Transverse colon (tissue), 4 donors: ENCODE data around the gene GBX1. TPM values are rescaled to one million over a fixed set of nuclear protein-coding genes. Genes with fewer than 3 reads are reported as not detected.

Experiments
- DNase-seq: peaks from one replicate; pipeline ENCODE4 v3.0.0-alpha.2; 2019
- H3K27ac ChIP-seq, 4 donors: fragments of 200-600 bp; sonication (generic); 2 replicates each; pipeline ENCODE4 v1.5.1; 2016 to 2018; ENCODE audit warnings: inconsistent platforms in 4 of 4
- H3K27me3 ChIP-seq: fragments of 200-600 bp; sonication (generic); 2 replicates; pipeline ENCODE4 v1.5.1; 2017; ENCODE audit warnings: inconsistent platforms
- H3K36me3 ChIP-seq, 4 donors: fragments of 200-600 bp; sonication (generic); 2 replicates each; pipeline ENCODE4 v1.5.1; 2017 to 2019; ENCODE audit warnings: inconsistent platforms in 4 of 4
- H3K4me1 ChIP-seq, 4 donors: fragments of 200-600 bp; sonication (generic); 2 replicates each; pipeline ENCODE4 v1.5.1; 2017 to 2020; ENCODE audit warnings: inconsistent platforms in 4 of 4
- H3K4me3 ChIP-seq, 4 donors: fragments of 200-600 bp; sonication (generic); 1 replicate in 1 of 4; 2 replicates in 3 of 4; pipeline versions ENCODE4 v1.5.1 to v1.6.1; 2017 to 2019; ENCODE audit warnings: inconsistent platforms in 4 of 4
- H3K9me3 ChIP-seq, 2 donors: fragments of 200-600 bp; sonication (generic); 2 replicates each; pipeline ENCODE4 v1.5.1; 2017 to 2019; ENCODE audit warnings: inconsistent platforms in 2 of 2
- CTCF ChIP-seq, 5 experiments: fragments of 200-600 bp in 3 of 5; fragments of 450-650 bp in 2 of 5; sonication (generic) in 3 of 5; IDR thresholded peaks; 1 replicate in 2 of 5; 2 replicates in 3 of 5; pipeline ENCODE4 v1.5.1; 2016 to 2017; ENCODE audit warnings: antibody characterized with exemption in 5 of 5, inconsistent platforms in 3 of 5, mild to moderate bottlenecking in 2 of 5, moderate library complexity in 1 of 5
- EP300 ChIP-seq: sonication (generic); formaldehyde crosslinking; IDR thresholded peaks from one replicate; pipeline ENCODE4 v1.6.1; 2017; ENCODE audit warnings: antibody characterized with exemption, low read depth
- POLR2A ChIP-seq: fragments of 450-650 bp; IDR thresholded peaks from one replicate; pipeline ENCODE4 v1.6.1; 2016; ENCODE audit warnings: antibody characterized with exemption, mild to moderate bottlenecking, moderate library complexity
- POLR2AphosphoS5 ChIP-seq, 3 donors: sonication (generic); formaldehyde crosslinking; IDR thresholded peaks; one replicate each; pipeline ENCODE4 v1.6.1; 2016; ENCODE audit warnings: antibody characterized with exemption in 3 of 3
- WGBS, 2 donors: methylation state at CpG; one replicate each; pipeline ENCODE4 v1.1.5; 2018; ENCODE audit warnings: low coverage in 1 of 2; 5-methylcytosine and 5-hydroxymethylcytosine counted together
- in situ Hi-C, 4 donors: fragments of 200-750 bp; cut with MboI; loops; one replicate each; pipeline versions ENCODE4 v1.15.0 to v1.15.1; 2017; ENCODE audit warnings: low sequenced_read_pairs in 3 of 4, low pct_ligation_motif_present in 1 of 4, low pct_unique_long_range_greater_than_20kb in 1 of 4
- intact Hi-C: fragments of 100-400 bp; cut with DNase I; formaldehyde crosslinking; loops from one replicate; pipeline ENCODE4 v1.15.1; 2023; ENCODE audit warnings: low total_unique reads
- total RNA-seq, 4 donors: library from RNA; depleted of rRNA; stranded (reverse); fragments of >200 nt; gene quantifications; one replicate each; pipeline ENCODE4 v1.1.0, GENCODE V29; 2016

GBX1 gene
- total RNA-seq, 4 donors from 2014 or later, result not detected

- WGBS, 2 donors, result 91% methylated on average over 27 of the region's 27 CpGs; no CpG with 5 or more reads in 1 of the 2 donors
- H3K9me3 ChIP-seq, result no peaks in the 10 kb centered on the region
- H3K36me3 ChIP-seq, result peaks cover 0 to 15% (median 4%) of the 10 kb centered on the region in 4 donors
- in situ Hi-C loops (loop anchor here in 1 of 4 donors (10.0 kb wide), 1 partner anchor 55 kb away; no protein-coding TSS in a partner anchor), intact Hi-C loops (loop anchor here (5.0 to 10.0 kb wide), 2 partner anchors 47 to 185 kb away; partner anchors contain the start of gene GBX1)
- H3K27me3 ChIP-seq, result no peaks in the 10 kb centered on the region
- no peak overlapping the region for H3K4me3 ChIP-seq
- peaks cover 7 to 13% (median 11%) of the 10 kb centered on the region in 4 donors for H3K4me1 ChIP-seq
- H3K27ac ChIP-seq, result no peak overlapping the region
- no peak for DNase-seq
- TF ChIP-seq POLR2A, result no peak
- no peak for TF ChIP-seq POLR2AphosphoS5 (IDR thresholded peaks at IDR 0.05)
- no peak for TF ChIP-seq EP300
- no peak for TF ChIP-seq CTCF (IDR thresholded peaks at IDR 0.05)
Measured at GRCh38 chr7:151119902-151120301, 47.6 kb downstream of the GBX1 start.

- Histone ChIP-seq H3K27me3 (no peaks in the 10 kb centered on the region), H3K36me3 (peaks cover 0 to 15% (median 4%) of the 10 kb centered on the region in 4 donors), H3K4me3 (no peak overlapping the region), H3K9me3 (no peaks in the 10 kb centered on the region), H3K27ac (no peak overlapping the region), H3K4me1 (peaks cover 11 to 16% (median 14%) of the 10 kb centered on the region in 4 donors)
- intact Hi-C loops, result no loop called here
- no peak for DNase-seq
- TF ChIP-seq POLR2AphosphoS5 (IDR thresholded peaks at IDR 0.05), result no peak
- TF ChIP-seq CTCF (IDR thresholded peaks at IDR 0.05), result no peak
- no peak for TF ChIP-seq EP300
- no peak for TF ChIP-seq POLR2A
- 92% methylated on average over 13 of the region's 13 CpGs; no CpG with 5 or more reads in 1 of the 2 donors for WGBS, 2 donors
- in situ Hi-C loops, result no loop called here
Measured at GRCh38 chr7:151119055-151119415, 48.5 kb downstream of the GBX1 start.

- 89 to 96% methylated on average over 5 to 38 of the region's 38 CpGs for WGBS, 2 donors
Measured at GRCh38 chr7:151118108-151119054, 49.1 kb downstream of the GBX1 start.

More at GRCh38 chr7:151118108-151119054, 49.1 kb downstream of the GBX1 start:
- DNase-seq, result no peak
- Histone ChIP-seq H3K27ac (no peak overlapping the region), H3K36me3 (peaks cover 0 to 15% (median 4%) of the 10 kb centered on the region in 4 donors), H3K9me3 (no peaks in the 10 kb centered on the region), H3K4me3 (no peak overlapping the region), H3K27me3 (no peaks in the 10 kb centered on the region), H3K4me1 (peaks cover 15 to 22% (median 21%) of the 10 kb centered on the region in 4 donors)
- intact Hi-C loops (no loop called here), in situ Hi-C loops (no loop called here)
- no peak for TF ChIP-seq CTCF (IDR thresholded peaks at IDR 0.05)
- TF ChIP-seq POLR2A, result no peak
- no peak for TF ChIP-seq POLR2AphosphoS5 (IDR thresholded peaks at IDR 0.05)
- TF ChIP-seq EP300, result no peak
